ENCODE results near the gene POLR3H.
"Not testable (repeated sequence)": the region's sequence is repeated elsewhere in the genome, so short reads cannot be mapped to it uniquely, and the experiment has no call there.

The POLR3H gene

DNA sequence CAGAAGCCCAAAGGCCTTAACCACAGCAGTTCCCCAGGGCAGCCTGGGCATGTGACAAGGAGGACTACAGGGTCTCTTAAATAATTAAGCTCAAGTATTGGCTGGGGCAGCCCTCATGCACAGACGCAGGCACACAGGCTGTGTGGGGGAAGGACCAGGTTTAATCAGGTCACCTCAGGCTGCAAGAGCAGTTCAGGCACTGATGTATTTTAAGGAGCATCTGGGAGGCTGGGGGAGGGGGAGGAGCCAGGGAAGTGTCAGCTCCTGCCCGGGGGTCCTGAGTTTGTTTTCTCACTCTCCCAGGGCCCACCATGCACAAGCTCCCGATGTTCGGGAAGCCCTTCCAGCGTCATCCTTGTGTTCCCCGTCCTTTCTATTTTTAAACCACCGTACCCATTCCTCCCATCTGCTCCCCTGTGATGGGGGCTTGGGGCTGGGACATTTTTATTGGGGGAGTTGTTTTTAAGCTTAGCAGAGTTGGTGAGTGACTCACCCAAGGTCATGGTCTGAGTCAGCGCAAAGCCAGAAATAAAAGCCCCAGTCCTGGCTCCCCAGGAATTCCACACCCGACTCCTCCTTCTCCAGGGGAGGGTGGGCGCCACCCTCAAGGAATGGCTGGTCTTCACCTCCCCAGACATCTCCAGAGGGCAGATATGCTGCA, 18.9 kb upstream of the POLR3H start:
- DNase-seq = no peak

DNA sequence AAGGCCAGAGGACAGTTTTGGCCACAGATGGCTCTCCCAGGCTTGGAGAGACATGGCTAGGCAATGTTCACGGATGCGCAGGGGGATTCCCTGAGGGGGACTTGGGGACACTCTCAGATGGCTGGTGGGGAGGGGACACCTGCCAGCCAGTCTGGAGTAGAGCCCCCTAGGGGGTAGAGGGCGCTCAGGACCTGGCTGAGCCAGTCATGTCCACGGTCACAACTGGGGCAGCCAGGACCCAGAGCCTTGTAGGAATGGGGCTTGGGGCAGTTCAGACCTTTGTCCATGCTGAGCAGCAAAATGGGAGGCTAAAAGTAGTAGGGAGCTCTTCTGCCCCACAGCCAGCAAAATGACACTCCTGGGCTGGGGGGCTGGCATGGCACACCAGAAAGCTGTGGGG, 18.2 kb upstream of the POLR3H start:
- no peak for DNase-seq

DNA sequence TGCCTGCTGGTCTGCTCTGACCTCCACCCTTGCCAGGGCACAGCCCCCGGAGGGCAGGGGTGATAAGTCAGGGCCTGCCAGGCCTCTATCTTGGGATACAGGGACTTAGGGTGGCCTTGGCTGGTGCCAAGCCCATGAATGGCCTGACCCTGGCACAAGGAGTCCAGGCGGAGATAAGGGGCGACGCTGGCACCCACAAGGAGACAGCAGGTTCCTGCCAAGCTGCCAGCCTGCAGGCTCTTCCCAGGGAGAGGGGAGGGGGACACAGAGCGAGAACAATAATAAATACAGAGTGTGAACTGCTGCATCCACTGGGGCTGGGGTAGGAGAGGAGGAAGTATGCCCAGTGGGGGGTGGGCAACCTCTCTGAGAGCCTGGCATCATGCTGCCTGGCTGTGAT, 17.5 kb upstream of the POLR3H start:
- DNase-seq = no peak

DNA sequence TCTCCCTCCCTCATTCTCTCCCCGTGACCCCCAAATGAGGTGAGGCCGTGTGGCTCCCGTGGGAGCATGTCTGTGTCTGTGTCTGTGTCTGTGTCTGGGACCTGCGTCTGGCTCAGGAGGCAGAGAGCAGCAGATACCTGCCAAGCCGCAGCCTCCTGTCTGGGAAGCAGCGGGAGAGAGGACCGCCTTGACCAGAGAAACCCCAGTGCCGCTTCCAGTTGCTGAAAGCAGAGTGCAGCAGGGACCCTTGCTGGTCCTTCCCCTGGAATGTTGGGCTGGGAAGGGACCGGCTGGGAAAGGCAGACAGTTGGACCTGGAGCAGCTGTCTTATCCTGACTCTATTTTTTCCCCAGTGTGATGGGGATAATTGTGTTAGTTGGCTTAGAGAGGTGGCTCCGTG, 17.1 kb upstream of the POLR3H start:
- no peak for DNase-seq

DNA sequence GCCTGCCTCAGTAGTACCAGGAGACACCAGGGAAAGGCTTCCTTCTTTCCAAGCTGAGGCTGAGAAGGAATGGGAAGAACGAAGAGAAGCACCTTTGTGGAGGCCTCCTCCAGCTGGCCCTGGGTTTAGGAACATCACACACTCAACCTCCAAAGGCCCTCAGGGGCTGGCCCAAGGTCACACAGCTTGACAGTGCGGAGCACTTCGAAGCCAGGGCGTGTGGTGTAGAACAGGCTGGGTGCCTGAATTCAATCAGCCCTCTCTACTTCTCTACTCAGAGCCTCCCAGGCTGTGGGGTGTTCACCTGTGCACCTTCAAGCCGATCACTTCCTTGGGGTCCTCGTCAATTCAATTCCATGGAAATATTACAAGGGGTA, 15.8 kb upstream of the POLR3H start:
- DNase-seq = no peak

DNA sequence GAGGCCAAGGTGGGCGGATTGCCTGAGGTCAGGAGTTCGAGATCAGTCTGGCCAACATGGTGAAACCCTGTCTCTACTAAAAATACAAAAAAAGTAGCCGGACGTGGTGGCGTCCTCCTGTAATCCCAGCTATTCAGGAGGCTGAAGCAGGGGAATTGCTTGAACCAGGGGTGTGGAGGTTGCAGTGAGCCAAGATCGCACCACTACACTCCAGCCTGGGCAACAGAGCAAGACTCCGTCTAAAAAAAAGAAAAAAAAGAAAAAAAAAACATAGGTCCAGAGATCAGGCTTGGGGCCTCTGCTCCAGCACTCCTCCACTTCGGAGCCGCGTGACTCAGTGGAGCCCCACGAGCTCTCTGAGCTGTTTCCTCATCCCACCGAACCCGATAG, 14.0 kb upstream of the POLR3H start:
- DNase-seq = not testable (repeated sequence)

DNA sequence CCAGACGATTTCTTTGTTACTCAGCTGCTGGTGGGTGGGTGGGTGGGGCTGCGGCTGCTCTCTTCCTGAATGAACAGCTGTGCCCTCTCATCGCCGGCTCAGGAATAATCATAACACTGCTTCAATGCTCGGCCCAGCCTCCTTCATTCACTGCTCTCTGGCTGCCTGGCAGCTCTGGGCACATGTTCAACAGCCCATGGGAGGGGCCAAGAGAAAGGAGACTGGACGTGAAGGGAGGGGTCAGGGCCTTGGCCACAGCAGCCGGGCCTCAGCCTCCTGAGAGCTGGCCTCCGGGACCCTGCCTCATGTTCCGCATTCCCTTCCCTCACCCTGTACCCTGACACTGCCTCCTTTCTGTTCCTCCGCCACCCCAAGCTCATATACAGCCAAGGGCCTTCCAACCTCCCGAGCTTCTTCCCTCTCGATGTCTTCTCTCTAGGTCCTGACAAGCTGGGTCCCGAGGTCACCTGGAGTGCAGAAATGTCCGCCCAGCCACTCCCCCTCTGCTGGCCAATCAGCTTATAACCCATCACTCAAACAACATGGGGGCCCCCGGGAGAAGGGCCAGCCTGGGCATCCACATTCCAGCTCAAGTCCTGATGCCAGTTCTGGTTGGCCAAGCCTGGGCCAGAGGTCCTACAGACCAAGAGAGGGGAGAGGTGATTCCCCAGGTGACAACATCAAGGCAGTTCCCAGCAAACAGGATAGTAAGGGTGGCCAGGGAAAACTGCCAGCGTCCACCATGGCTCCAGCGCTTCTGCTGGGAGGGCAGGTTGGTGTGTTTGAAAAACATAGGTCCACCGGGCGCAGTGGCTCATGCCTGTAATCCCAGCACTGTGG, 13.4 kb upstream of the POLR3H start:
- DNase-seq = no peak

DNA sequence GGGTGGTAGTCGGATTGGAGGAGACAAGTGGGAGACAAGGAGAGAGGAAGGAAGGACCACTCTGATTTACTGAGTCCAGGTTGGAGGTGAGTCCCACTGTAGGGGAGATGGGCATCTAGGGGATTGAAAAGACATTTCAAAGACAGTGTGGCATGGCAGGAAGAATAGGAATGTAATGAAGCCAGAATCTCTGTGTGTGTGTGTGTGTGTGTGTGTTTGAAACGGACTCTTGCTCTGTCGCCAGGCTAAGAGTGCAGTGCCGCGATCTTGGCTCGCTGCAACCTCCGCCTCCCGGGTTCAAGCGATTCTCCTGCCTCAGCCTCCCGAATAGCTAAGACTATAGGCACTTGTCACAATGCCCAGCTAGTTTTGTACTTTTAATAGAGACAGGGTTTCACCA, 12.3 kb upstream of the POLR3H start:
- no peak for DNase-seq

DNA sequence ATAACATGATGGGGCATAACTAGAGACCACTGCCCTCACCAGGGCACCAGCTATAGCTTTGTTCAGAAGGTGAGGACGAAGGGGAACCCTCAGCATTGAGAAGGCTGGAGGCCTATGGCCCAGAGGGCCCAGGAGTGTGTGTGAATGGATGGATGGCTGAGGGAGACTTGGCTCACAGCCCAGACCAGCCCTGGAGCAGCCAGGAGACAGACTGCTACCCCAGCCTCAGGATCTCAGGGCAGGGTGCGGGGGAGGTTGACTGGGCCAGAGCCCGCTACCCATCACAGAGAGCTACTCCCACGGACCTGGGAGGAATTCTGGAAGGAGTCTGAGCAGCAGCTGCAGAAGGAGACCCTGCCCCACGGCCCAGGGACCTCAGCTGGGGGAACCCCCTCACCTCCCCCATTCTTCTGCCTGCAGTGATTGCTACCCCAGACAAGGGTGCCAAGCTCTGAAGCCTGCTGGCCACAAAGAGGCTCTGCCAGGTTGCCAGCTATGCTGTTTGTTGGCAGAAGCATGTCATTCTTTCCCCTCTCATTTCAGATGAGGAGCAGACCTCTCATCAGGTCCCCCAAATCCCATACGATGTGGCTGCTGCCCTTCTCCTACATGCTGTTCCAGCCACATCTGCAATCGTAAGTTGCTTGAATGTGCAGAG, 11.2 kb upstream of the POLR3H start:
- no peak for DNase-seq

DNA sequence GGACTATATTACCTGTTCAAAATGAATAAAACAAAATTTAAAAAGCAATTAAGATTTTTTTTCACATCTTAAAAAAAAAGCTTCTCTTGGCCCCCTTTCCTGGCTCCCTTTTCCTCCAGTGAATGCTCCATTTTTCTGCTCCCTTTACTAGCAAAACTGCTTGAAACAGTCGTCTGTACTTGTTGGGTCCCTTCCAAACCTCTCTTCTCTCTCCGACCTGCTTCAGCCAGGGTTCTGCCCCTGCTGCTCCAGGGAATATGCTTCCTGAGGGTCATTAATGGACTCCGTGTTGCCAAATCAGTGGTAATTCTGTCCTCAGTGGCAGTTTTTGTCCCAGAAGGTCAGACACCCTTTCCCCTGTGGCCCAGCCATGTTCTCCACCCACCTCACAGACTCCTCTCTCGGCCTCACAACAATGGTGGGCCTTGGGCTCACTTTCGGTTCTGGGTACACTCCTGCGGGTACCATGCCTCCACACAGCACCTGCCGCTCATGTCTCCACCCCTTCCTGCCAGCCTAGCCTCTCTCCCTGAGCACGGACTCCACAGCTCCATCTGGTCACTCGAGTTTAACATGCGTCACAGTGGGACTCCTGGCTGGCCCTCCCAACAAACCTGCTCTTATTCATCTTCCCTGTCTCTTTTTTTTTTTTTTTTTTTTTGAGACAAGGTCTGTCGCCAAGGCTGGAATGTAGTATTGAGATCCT, 7.8 kb upstream of the POLR3H start:
- DNase-seq = no peak

DNA sequence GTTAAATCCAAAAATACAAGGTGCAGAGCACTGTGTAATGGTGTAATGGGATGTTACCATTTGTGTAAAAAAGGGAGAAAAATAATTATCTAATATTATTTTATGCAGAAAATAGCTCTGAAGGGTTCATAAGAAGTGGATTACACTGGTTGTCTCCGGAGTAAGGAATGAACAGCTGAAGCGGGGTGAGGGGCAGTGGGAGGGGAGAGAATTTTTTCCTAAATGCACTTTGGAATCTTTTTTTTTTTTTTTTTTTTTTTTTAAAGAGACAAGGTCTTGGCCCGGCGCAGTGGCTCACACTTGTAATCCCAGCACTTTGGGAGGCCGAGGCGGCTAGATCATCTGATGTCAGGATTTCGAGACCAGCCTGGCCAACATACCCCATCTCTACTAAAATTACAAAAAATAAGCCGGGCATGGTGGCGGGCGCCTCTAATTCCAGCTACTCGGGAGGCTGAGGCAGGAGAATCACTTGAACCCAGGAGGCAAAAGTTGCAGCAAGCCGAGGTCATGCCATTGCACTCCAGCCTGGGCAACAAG, 6.8 kb upstream of the POLR3H start:
- DNase-seq = no peak

DNA sequence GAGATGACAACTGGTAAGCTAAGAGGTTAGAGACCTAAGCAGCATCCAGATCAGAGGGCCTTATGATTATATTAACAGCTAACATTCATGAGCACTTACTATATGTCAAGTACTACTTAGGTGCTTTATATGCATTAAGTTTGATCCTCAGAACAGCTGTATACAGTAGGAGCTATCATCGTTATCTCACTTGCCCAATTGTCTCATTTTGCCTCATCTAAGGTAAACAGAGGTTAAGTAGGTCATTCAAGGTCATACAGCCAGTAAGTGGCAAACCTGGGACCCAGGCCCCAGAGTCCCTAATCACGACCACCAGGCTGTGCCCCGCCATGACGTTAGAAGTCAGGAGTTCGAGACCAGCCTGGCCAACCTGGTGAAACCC, 4.6 kb upstream of the POLR3H start:
- DNase-seq = no peak

DNA sequence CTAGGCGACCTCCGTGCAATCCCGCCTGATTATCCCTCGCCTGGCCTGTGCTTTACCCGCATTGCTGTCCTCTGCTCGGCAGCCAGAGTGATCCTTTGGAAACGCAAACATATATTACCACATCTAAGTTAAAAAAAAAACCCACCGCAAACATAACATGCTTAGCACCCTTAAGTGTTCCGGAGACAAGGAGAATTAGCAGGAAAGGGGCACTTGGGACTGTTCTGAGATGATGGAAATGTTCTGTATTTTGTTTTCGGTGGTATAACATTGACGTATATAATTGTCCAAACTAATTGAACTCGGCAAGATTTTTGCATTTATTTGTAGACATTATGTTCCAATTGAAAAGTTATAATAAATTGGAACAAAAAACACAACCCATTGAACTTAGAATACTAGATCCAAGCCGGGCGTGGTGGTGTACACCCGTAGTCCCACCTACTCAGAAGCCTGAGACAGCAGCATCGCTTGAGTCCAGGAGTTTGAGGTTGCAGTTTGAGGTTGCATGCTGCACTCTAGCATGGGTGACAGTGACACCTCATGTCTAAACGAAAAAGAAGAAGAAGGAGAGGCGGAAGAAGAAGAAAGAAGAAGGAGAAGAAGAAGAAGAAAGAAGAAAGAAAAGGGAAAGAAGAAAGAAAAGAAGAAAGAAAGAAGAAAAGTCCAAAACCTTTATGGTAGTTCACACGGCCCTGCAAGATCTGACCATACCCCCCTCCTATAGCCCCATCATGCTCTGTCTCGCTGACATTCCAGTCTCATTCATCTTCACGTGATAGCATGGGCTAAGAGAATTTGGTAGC, 604 bp upstream of the POLR3H start:
- no peak for DNase-seq

DNA sequence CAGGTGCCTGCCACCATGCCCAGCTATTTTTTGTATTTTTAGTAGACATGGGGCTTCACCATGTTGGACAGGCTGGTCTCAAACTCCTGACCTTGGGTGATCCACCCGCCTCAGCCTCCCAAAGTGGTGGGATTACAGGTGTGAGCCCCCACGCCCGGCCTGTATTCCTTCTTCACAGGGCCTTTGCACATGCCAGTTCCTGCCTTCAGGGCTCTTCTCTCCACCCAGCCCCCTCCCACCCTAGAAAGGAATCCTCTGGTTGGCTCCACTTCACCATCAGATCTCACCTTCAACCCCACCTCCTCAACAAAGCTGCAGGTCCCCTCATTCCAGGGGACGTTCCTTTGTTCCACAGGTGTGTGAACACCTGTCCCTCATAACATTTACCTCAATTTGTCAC, 2.0 kb downstream of the POLR3H start:
- no peak for DNase-seq

DNA sequence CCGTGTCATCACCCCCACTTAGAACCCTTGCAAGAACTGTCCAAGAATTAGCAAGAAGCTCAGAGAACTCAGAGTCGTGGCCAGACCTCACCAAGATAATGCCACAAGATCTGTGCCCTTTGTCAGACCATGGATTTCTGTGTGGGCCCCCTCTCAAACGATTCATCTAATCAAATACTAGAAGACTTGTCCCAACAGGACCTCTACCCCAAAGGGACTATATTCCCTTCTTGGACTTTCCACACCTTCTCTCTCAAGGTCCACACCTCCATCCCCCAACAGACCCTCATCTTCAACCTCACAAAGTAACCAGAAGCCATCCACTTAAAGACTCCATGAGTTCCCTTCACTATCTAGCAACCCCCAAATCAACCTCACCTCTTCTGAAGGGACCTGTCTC, 2.8 kb downstream of the POLR3H start:
- DNase-seq = no peak

DNA sequence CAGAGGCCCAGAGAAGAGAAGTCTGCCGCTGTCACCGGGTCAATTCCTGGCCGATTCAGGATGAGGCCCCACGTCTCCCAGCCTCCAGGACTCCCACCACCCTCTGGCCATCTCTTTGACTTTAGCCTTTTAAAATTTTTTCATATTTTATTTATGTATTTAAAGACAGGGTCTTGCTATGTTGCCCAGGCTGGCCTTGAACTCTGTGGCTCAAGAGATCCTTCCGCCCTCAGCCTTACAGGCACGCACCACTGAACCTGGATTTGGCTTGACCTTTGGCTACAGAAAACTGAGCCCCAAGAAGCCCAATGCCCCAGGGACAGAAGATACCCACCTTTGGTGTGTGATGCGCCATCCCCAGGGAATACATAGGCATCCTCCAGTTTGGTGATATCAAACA, 3.9 kb downstream of the POLR3H start:
- DNase-seq = no peak

DNA sequence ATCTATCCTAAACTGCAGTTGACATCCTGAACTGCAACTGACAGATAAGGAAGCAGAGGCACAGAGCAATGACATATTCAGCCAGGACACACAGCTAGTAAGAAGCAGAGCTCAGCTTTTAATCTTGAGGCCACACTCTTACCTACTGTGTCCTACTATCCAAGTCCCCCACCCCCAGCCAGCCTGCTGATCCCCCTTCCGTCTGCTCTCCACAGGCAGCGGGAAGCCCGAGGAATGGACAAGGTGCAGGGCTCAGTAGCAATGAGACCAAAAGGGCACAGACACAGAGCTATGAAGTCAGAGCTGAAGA, 4.3 kb downstream of the POLR3H start:
- DNase-seq = no peak

DNA sequence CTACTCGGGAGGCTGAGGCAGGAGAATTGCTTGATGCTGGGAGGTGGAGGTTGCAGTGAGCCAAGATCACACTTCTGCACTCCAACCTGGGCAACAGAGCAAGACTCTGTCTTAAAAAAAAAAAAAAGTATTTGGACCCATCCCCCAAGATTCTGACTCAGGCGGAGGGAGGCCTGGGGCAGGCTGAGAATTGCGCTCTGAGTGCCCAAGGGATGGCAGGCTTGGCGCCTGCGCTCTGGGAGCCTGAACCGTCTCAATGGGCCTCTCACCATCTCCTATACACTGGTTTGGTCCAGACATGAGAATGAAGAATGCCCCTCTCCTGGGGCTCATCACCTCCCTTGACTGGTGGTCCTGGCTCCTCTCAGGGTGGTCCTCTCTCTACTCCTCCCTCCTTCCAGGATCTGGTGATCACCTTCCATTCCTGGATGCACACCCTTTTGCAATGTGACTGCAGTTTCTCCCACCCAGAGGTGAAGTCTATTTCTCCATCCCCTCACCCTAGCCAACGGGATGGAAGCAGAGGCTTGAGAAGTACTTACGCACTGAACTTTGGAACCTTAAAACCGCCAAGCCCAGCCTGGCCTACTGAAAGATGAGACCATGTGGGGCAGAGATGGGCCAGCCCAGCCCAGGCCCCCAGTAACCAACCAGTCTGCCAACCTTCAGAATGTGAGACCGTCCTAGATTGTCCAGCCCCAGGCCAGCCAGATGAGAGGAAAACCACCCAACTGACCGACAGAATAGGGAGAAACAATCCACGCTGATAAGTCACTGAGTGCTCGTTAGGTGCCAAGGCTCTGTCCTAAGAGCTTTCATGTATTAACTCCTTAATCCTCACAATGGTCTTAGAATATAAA, 4.9 kb downstream of the POLR3H start:
- DNase-seq = no peak

DNA sequence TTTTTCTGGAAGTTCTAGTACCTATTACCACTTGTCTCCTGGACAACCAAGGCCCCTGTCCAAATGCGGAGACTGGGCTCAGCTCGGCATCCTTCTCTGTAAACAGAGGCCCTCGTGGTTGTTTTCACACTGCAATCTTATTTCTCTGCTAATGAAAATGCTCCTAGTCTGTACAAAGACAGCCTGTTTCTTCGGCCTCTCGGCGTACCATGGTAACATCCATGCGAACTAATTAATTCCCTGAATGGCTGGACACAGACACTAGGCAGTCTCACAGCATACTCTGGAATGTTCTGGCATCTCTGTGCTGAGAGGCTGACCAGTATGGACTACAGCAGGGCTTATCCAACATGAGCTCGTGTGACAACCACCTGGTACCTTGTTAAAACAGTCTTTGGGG, 5.7 kb downstream of the POLR3H start:
- no peak for DNase-seq

DNA sequence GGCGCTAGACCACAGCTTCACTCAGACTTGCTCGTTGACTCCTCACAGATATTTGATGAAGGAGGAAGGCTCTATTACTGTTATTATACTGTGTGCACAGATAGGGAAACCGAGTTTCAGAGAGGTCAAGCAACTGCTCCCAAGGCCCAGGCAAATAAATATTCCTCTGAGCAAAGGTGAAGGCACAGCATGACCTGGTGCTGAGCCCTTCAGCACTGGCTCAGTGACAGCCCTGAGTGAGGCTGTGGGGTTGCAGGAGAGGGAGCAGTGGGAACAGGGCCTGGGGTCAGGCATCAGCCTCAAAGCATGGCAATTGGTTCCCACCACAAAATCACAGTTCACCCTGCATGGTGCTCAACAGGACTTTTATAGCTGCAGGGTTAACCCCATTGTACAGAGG, 7.1 kb downstream of the POLR3H start:
- DNase-seq = no peak

DNA sequence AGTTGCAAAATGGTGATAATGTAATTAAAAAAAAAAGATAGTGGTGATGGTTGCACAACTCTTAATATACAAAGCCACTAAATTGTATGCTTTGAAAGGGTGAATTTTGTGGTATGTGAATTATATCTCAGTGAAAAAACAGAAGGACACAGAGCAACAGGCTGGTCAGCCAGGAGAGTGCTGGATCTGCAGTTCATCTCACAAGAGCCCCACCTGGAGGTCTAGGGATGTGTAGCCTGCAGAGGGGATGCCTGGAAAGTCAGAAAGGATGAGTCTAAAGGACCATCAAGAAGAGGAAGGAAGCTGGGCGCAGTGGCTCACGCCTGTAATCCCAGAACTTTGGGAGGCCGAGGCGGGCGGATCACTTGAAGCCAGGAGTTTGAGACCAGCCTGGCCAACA, 9.0 kb downstream of the POLR3H start:
- DNase-seq = no peak

DNA sequence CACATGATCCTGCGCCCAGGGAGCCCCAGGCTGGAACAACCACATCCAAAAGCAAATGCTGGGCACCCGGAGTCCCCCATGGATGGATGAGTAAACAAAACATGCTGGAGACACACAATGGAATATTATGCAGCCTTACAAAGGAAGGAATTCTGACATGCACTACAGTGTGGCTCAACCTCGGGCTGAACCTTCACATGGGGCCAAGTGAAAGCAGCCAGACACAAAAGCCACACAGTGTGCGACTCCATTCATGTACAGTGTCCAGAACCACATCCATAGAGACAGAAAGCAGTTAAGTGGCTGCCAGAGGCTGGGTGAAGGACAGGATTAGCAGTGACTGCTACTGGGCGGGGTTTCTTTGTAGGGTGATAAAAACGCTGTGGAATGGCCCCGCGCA, 10.1 kb downstream of the POLR3H start:
- no peak for DNase-seq

Data from activated CD4-positive, alpha-beta T cell treated with anti-CD3 and anti-CD28 coated beads, Interleukin-10, Interleukin-2, amounts not matched to agents 100 ng/mL and 50 ng/mL, durations not matched to agents 16 hours and 8 hours (primary cell).